Osteoblast (primary cell): ENCODE data around the gene PLOD1. TPM values are rescaled to one million over a fixed set of nuclear protein-coding genes. Genes with fewer than 3 reads are reported as not detected.

Experiments used
- DNase-seq: peaks from one replicate; pipeline ENCODE4 v3.0.0; 2011; ENCODE audit warnings: low spot score, mixed read lengths; ENCODE audit not compliant: insufficient read length; ENCODE audit errors: missing footprints
- H2AFZ ChIP-seq: 2 replicates; pipeline ENCODE4 v1.6.0; 2011; ENCODE audit warnings: mild to moderate bottlenecking, low read length
- H3K27ac ChIP-seq: 2 replicates; pipeline ENCODE4 v1.5.1; 2011; ENCODE audit warnings: mild to moderate bottlenecking, low read depth, low read length, moderate library complexity
- H3K27me3 ChIP-seq: 2 replicates; pipeline ENCODE4 v1.6.0; 2012; ENCODE audit warnings: mild to moderate bottlenecking, control low read depth, inconsistent platforms, low read length, moderate library complexity; ENCODE audit not compliant: insufficient read depth
- H3K36me3 ChIP-seq: 2 replicates; pipeline ENCODE4 v1.5.1; 2011; ENCODE audit warnings: mild to moderate bottlenecking, low read length, control low read depth, moderate library complexity; ENCODE audit not compliant: insufficient read depth
- H3K4me1 ChIP-seq: 2 replicates; pipeline ENCODE4 v1.5.1; 2011; ENCODE audit warnings: mild to moderate bottlenecking, low read length, control low read depth, moderate library complexity; ENCODE audit not compliant: insufficient read depth
- H3K4me2 ChIP-seq: 2 replicates; pipeline ENCODE4 v1.6.0; 2011; ENCODE audit warnings: mild to moderate bottlenecking, low read length; ENCODE audit not compliant: insufficient read depth
- H3K4me3 ChIP-seq: fragments of 200-600 bp; sonication (generic); 3 replicates; pipeline ENCODE4 v1.5.1; 2012; ENCODE audit warnings: mild to moderate bottlenecking, low read length, inconsistent platforms; ENCODE audit not compliant: insufficient read depth
- H3K79me2 ChIP-seq: 2 replicates; pipeline ENCODE4 v1.6.0; 2012; ENCODE audit warnings: mild to moderate bottlenecking, low read length, control low read depth, inconsistent platforms; ENCODE audit not compliant: insufficient read depth
- H3K9me3 ChIP-seq: 2 replicates; pipeline ENCODE4 v1.5.1; 2011; ENCODE audit warnings: low read depth, low read length, control low read depth
- H4K20me1 ChIP-seq: 2 replicates; pipeline ENCODE4 v1.6.0; 2012; ENCODE audit warnings: mild to moderate bottlenecking, low read length, control low read depth; ENCODE audit not compliant: insufficient read depth
- total RNA-seq: library from RNA; depleted of rRNA; stranded (reverse); fragments of >200 nt; gene quantifications from 2 replicates; pipeline ENCODE4 v1.2.3, GENCODE V29; 2012
- TF ChIP-seq, protein P1 (sequence below): IDR thresholded peaks from 2 replicates; pipeline ENCODE4 v1.5.1; 2011; ENCODE audit warnings: mild to moderate bottlenecking, low read depth, low read length, moderate library complexity; ENCODE audit errors: extremely low read depth

Gene PLOD1
- total RNA-seq, 1 donor = 281 TPM

GRCh38 chr1:12014141-12014991 lies 79.8 kb downstream of the PLOD1 start:
- Histone ChIP-seq H3K9me3 (no peaks in the 10 kb centered on the region), H4K20me1 (no peaks in the 10 kb centered on the region), H3K27me3 (no peaks in the 10 kb centered on the region), H2AFZ (peak overlapping the region; percentile 44), H3K27ac (peak overlapping the region; percentile 87), H3K4me2 (no peak overlapping the region), H3K4me1 (peaks cover 25% of the 10 kb centered on the region), H3K79me2 (peaks cover under 1% of the 10 kb centered on the region), H3K4me3 (no peak overlapping the region), H3K36me3 (peaks cover 24% of the 10 kb centered on the region)
- DNase-seq = peak; percentile 88
- TF ChIP-seq, protein P1, sequence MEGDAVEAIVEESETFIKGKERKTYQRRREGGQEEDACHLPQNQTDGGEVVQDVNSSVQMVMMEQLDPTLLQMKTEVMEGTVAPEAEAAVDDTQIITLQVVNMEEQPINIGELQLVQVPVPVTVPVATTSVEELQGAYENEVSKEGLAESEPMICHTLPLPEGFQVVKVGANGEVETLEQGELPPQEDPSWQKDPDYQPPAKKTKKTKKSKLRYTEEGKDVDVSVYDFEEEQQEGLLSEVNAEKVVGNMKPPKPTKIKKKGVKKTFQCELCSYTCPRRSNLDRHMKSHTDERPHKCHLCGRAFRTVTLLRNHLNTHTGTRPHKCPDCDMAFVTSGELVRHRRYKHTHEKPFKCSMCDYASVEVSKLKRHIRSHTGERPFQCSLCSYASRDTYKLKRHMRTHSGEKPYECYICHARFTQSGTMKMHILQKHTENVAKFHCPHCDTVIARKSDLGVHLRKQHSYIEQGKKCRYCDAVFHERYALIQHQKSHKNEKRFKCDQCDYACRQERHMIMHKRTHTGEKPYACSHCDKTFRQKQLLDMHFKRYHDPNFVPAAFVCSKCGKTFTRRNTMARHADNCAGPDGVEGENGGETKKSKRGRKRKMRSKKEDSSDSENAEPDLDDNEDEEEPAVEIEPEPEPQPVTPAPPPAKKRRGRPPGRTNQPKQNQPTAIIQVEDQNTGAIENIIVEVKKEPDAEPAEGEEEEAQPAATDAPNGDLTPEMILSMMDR = no peak

GRCh38 chr1:12015001-12015491 lies 80.5 kb downstream of the PLOD1 start:
- Histone ChIP-seq H2AFZ (no peak overlapping the region), H3K4me1 (peaks cover 26% of the 10 kb centered on the region), H3K79me2 (peaks cover 7% of the 10 kb centered on the region)

DNA sequence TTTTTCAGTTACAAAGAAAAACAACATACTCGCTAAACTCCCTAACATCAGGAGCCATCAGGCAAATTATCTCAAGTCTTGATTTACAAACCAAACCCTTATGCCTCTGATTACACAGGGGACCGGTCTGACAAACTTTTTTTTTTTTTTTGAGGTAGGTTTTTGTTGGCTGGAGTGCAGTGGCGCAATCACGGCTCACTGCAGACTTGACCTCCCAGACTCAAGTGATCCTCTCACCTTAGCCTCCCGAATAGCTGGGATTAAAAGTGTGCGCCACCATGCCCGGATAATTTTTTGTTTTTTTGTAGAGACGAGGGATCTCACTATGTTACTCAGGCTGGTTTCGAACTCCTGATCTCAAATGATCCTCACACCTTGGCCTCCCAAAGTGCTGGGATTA lies 81.0 kb downstream of the PLOD1 start:
- Histone ChIP-seq H3K36me3 (peaks cover 14% of the 10 kb centered on the region), H3K9me3 (no peaks in the 10 kb centered on the region), H4K20me1 (peaks cover 2% of the 10 kb centered on the region), H3K27me3 (no peaks in the 10 kb centered on the region), H3K4me3 (no peak overlapping the region), H3K27ac (no peak overlapping the region), H2AFZ (no peak overlapping the region), H3K4me1 (peaks cover 30% of the 10 kb centered on the region), H3K4me2 (no peak overlapping the region), H3K79me2 (peaks cover 12% of the 10 kb centered on the region)
- TF ChIP-seq, protein P1 = no peak
- no peak for DNase-seq

More at GRCh38 chr1:12015001-12015491, 80.5 kb downstream of the PLOD1 start:
- DNase-seq = no peak
- Histone ChIP-seq H3K4me2 (no peak overlapping the region), H3K9me3 (no peaks in the 10 kb centered on the region), H3K27me3 (no peaks in the 10 kb centered on the region), H3K4me3 (no peak overlapping the region), H3K36me3 (peaks cover 19% of the 10 kb centered on the region), H4K20me1 (peaks cover under 1% of the 10 kb centered on the region), H3K27ac (peak overlapping the region; percentile 87)
- TF ChIP-seq, protein P1 = no peak

GRCh38 chr1:12016182-12016581 lies 81.7 kb downstream of the PLOD1 start:
- no peak for DNase-seq
- H3K4me1 ChIP-seq = peaks cover 30% of the 10 kb centered on the region

More at GRCh38 chr1:12016182-12016581, 81.7 kb downstream of the PLOD1 start:
- H4K20me1 ChIP-seq = peaks cover 2% of the 10 kb centered on the region
- no peak overlapping the region for H2AFZ ChIP-seq
- H3K79me2 ChIP-seq = peaks cover 13% of the 10 kb centered on the region
- H3K27me3 ChIP-seq = no peaks in the 10 kb centered on the region
- peaks cover 9% of the 10 kb centered on the region for H3K36me3 ChIP-seq
- TF ChIP-seq, protein P1 = no peak
- H3K9me3 ChIP-seq = no peaks in the 10 kb centered on the region
- no peak overlapping the region for H3K4me3 ChIP-seq
- H3K4me2 ChIP-seq = no peak overlapping the region
- H3K27ac ChIP-seq = no peak overlapping the region
